Heart left ventricle (tissue), 13 donors: ENCODE measurements around the gene ITGB6.

Experiments
- CTCF ChIP-seq, 12 donors: fragments of 200-600 bp; sonication (generic) in 4 of 12; IDR thresholded peaks; one replicate each; pipeline versions ENCODE4 v1.5.0 to v1.8.0; 2018 to 2022; ENCODE audit warnings: antibody characterized with exemption in 12 of 12, mild to moderate bottlenecking in 5 of 12
- POLR2A ChIP-seq, 2 donors: fragments of 450-650 bp; IDR thresholded peaks; one replicate each; pipeline ENCODE4 v1.6.1; 2017; ENCODE audit warnings: antibody characterized with exemption in 2 of 2, mild to moderate bottlenecking in 2 of 2, moderate library complexity in 2 of 2
- donor health status: ischemic (EF 13 %, LVEDD 7.1; RV severe dilation, severe dysfunction).
- donor health status: DM: no; HTN: yes; CAD: no.
- donor health status: DM: no; HTN: no; CAD: no.
- donor health status: ischemic (EF 25% LVEDD 6.9; RV normal size, moderate dysfunction).
- donor health status: ischemic (EF 25% LVEDD 5.7; RV mildly dilated, moderate dysfunction).
- donor health status: ischemic (EF 35%, LVEDD 5.7; RV mildly dilated, moderate dysfunction).
- donor health status: nonischemic (EF 11% LVEDD 7.7; RV severe dilation, severe dysfunction).
- donor health status: DM: yes; HTN: yes; CAD: no.
- donor health status: PGD.
- donor health status: ischemic (EF 29% LVEDD 5.4; RV normal size, mild dysfunction).
- donor health status: nonischemic (EF 23%, LVEDD 6.1; RV moderate dilation, normal function).

GRCh38 chr2:160242893-160243564 lies 43.0 kb upstream of the ITGB6 start:
- TF ChIP-seq CTCF (IDR thresholded peaks at IDR 0.05) (no peak), POLR2A (IDR thresholded peaks at IDR 0.05) (no peak)
